DMS153 treated with DMSO at 0.1 percent for 48 hours (cell line): ENCODE results near the gene ZNF607.

Experiments used
- DNase-seq: peaks from one replicate; lab custom pipeline; 2025; ENCODE audit not compliant: unreplicated experiment; lab: John Stamatoyannopoulos, UW

The ZNF607 gene

GRCh38 chr19:37654118-37654517, 65.4 kb downstream of the ZNF607 start:
- no peak for DNase-seq
